HG02970 (cell line): ENCODE data around the gene NAALAD2.
"Not testable (repeated sequence)": the region's sequence is repeated elsewhere in the genome, so short reads cannot be mapped to it uniquely, and the experiment has no call there.

ENCODE experiments used
- ATAC-seq: cut with Tn5 transposase; IDR thresholded peaks from one replicate; pipeline ENCODE4 v1.9.1; 2021; ENCODE audit warnings: mild to moderate bottlenecking, moderate library complexity, moderate number of reproducible peaks; ENCODE audit not compliant: unreplicated experiment, low FRiP score

NAALAD2 gene

GRCh38 chr11:90134478-90135003, at the start of gene NAALAD2:
Gene NAALAD2 (plus strand): TSS chr11:90134663. CDS start chr11:90134759, 96 bp downstream.
- ATAC-seq, result peak; percentile 62

GRCh38 chr11:90085650-90086049, 48.8 kb upstream of the NAALAD2 start, which contains the start of gene UBTFL1:
Gene UBTFL1 (plus strand): TSS chr11:90085950. CDS start chr11:90085950, 0 bp downstream.
- not testable (repeated sequence) for ATAC-seq

- ATAC-seq, result not testable (repeated sequence)
These were observed 45.7 kb upstream of the NAALAD2 start for GRCh38 chr11:90088731-90089130.

- not testable (repeated sequence) for ATAC-seq
These were observed 39.1 kb upstream of the NAALAD2 start for GRCh38 chr11:90095230-90095924.

- not testable (repeated sequence) for ATAC-seq
These were observed 36.2 kb upstream of the NAALAD2 start for GRCh38 chr11:90098261-90098660.

GRCh38 chr11:90100431-90100830, 34.0 kb upstream of the NAALAD2 start:
- no peak for ATAC-seq

- ATAC-seq, result no peak
These were observed 20.9 kb upstream of the NAALAD2 start for GRCh38 chr11:90113541-90113940.

GRCh38 chr11:90120191-90120590, 14.3 kb upstream of the NAALAD2 start:
- ATAC-seq, result no peak

- ATAC-seq, result no peak
These were observed 10.1 kb upstream of the NAALAD2 start for GRCh38 chr11:90124371-90124770.

- ATAC-seq, result no peak
These were observed 9.5 kb upstream of the NAALAD2 start for GRCh38 chr11:90124946-90125345.

GRCh38 chr11:90133560-90134477, 644 bp upstream of the NAALAD2 start:
- no peak for ATAC-seq

- ATAC-seq, result no peak
These were observed 553 bp downstream of the NAALAD2 start for GRCh38 chr11:90135016-90135415.

GRCh38 chr11:90148900-90149299, 14.4 kb downstream of the NAALAD2 start:
- no peak for ATAC-seq

- not testable (repeated sequence) for ATAC-seq
These were observed 32.6 kb downstream of the NAALAD2 start for GRCh38 chr11:90166982-90167573.

GRCh38 chr11:90167704-90168103, 33.2 kb downstream of the NAALAD2 start:
- not testable (repeated sequence) for ATAC-seq

- ATAC-seq, result no peak
These were observed 34.1 kb downstream of the NAALAD2 start for GRCh38 chr11:90168571-90168970.

- no peak for ATAC-seq
These were observed 36.9 kb downstream of the NAALAD2 start for GRCh38 chr11:90171359-90171758.

GRCh38 chr11:90176069-90176468, 41.6 kb downstream of the NAALAD2 start:
- no peak for ATAC-seq

GRCh38 chr11:90178751-90179150, 44.3 kb downstream of the NAALAD2 start:
- ATAC-seq, result no peak

GRCh38 chr11:90179923-90180322, 45.5 kb downstream of the NAALAD2 start:
- ATAC-seq, result no peak

- no peak for ATAC-seq
These were observed 53.4 kb downstream of the NAALAD2 start for GRCh38 chr11:90187839-90188238.
